ENCODE measurements around the gene TCF7L1. TPM values are rescaled to one million over a fixed set of nuclear protein-coding genes. Genes with fewer than 3 reads are reported as not detected.
"Not testable (repeated sequence)": the region's sequence is repeated elsewhere in the genome, so short reads cannot be mapped to it uniquely, and the experiment has no call there.

TCF7L1 gene
- total RNA-seq, 2 experiments from 2014 or later, result 0.07 TPM; not detected in 1

GRCh38 chr2:85319796-85320195 lies 186.6 kb downstream of the TCF7L1 start:
- Mint-ChIP-seq H3K27me3 (no peaks in the 10 kb centered on the region), H3K27ac (peak overlapping the region; percentile 80), H3K4me3 (peak overlapping the region; percentile 5), H3K36me3 (ENCODE audit: low read depth) (peaks cover 80% of the 10 kb centered on the region), H3K9me3 (ENCODE audit: low read depth) (no peaks in the 10 kb centered on the region), H3K4me1 (peaks cover 72% of the 10 kb centered on the region)
- intact Hi-C loops (cut with DNase I, micrococcal nuclease), result loop anchor here in 1 of 2 experiments (10.0 kb wide), 1 partner anchor 715 kb away; no protein-coding TSS in a partner anchor
- DNase-seq, result no peak
- no peak for ATAC-seq
- CTCF ChIA-PET, result interaction anchor here (0.6 to 3.3 kb wide), 7 partner anchors 9 to 432 kb away, joined by 3 to 34 read pairs (median 5); partner anchors contain the start of gene ELMOD3
- POLR2A ChIA-PET, result interaction anchor here (0.7 to 2.4 kb wide), 3 partner anchors 8 to 677 kb away, joined by 3 to 20 read pairs (median 7); partner anchors contain the start of genes ELMOD3, RETSAT and TGOLN2

GRCh38 chr2:85323351-85323987 lies 190.3 kb downstream of the TCF7L1 start:
- Mint-ChIP-seq H3K9me3 (ENCODE audit: low read depth) (no peaks in the 10 kb centered on the region), H3K36me3 (ENCODE audit: low read depth) (peaks cover 88% of the 10 kb centered on the region), H3K4me1 (peaks cover 66% of the 10 kb centered on the region), H3K27ac (peak overlapping the region; percentile 34), H3K4me3 (peak overlapping the region; percentile 86), H3K27me3 (no peaks in the 10 kb centered on the region)
- DNase-seq (no peak), ATAC-seq (no peak)
- ChIA-PET POLR2A (interaction anchor here (1.2 kb wide), 1 partner anchor 30 kb away, joined by 3 read pairs; no protein-coding TSS in a partner anchor), CTCF (interaction anchor here (0.5 to 0.9 kb wide), 3 partner anchors 29 to 314 kb away, joined by 3 read pairs; no protein-coding TSS in a partner anchor)
- intact Hi-C loops (cut with DNase I, micrococcal nuclease), result loop anchor here in 1 of 2 experiments (10.0 kb wide), 1 partner anchor 711 kb away; no protein-coding TSS in a partner anchor

DNA sequence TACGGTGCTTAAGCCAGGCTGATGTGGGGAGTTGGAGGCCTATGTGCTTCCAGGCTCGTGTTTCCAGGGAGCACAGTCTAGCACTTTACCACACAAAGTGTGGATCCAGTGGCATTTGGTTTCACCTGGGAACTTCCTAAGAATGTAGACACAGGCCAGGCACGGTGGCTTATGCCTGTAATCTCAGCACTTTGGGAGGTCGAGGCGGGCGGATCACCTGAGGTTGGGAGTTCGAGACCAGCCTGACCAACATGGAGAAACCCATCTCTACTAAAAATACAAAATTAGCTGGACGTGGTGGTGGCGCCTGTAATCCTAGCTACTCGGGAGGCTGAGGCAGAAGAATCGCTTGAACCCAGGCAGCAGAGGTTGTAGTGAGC lies 190.8 kb downstream of the TCF7L1 start:
- Mint-ChIP-seq H3K4me3 (peak overlapping the region; percentile 86), H3K36me3 (ENCODE audit: low read depth) (peaks cover 83% of the 10 kb centered on the region), H3K27ac (peak overlapping the region; percentile 34), H3K4me1 (peaks cover 63% of the 10 kb centered on the region)
- intact Hi-C loops (cut with DNase I, micrococcal nuclease), result loop anchor here in 1 of 2 experiments (10.0 kb wide), 1 partner anchor 711 kb away; no protein-coding TSS in a partner anchor
- DNase-seq; ATAC-seq; H3K27me3 Mint-ChIP-seq; H3K9me3 Mint-ChIP-seq (ENCODE audit: low read depth): not testable (repeated sequence)
- CTCF ChIA-PET, result interaction anchor here (0.5 to 0.9 kb wide), 3 partner anchors 28 to 313 kb away, joined by 3 read pairs; no protein-coding TSS in a partner anchor
- POLR2A ChIA-PET, result interaction anchor here (0.6 to 1.2 kb wide), 2 partner anchors 29 to 162 kb away, joined by 3 read pairs; no protein-coding TSS in a partner anchor

GRCh38 chr2:85324639-85325465 lies 191.7 kb downstream of the TCF7L1 start:
- peak overlapping the region; percentile 99 for H3K27ac Mint-ChIP-seq

DNA sequence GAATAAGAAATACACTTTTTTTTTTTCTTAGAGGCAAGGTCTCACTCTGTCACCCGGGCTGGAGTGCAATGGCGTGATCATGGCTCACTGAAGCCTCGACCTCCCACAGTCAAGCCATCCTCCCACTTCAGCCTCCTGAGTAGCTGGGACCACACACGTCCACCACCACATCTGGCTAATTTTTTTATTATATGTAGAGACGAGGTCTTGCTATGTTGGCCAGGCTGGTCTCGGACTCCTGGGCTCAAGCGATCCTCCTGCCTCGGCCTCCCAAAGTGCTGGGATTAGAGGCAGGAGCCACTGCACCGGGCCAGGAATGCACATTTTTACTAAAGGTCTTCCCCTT lies 192.2 kb downstream of the TCF7L1 start:
- peaks cover 54% of the 10 kb centered on the region for H3K4me1 Mint-ChIP-seq
- DNase-seq (no peak), ATAC-seq (no peak)
- intact Hi-C loops (cut with DNase I, micrococcal nuclease), result loop anchor here (1.0 to 10.0 kb wide), 7 partner anchors 15 to 1117 kb away; partner anchors contain the start of genes KDM3A (in 1 of the 2) and MAT2A (in 1 of the 2)
- peak overlapping the region; percentile 86 for H3K4me3 Mint-ChIP-seq
- POLR2A ChIA-PET, result no interaction called here
- peaks cover 74% of the 10 kb centered on the region for H3K36me3 Mint-ChIP-seq (ENCODE audit: low read depth)
- peak overlapping the region; percentile 99 for H3K27ac Mint-ChIP-seq
- H3K9me3 Mint-ChIP-seq (ENCODE audit: low read depth), result no peaks in the 10 kb centered on the region
- no peaks in the 10 kb centered on the region for H3K27me3 Mint-ChIP-seq
- CTCF ChIA-PET, result interaction anchor here (0.9 kb wide), 1 partner anchor 25 kb away, joined by 3 read pairs; no protein-coding TSS in a partner anchor

More at GRCh38 chr2:85324639-85325465, 191.7 kb downstream of the TCF7L1 start:
- Mint-ChIP-seq H3K27me3 (no peaks in the 10 kb centered on the region), H3K4me1 (peaks cover 60% of the 10 kb centered on the region), H3K9me3 (ENCODE audit: low read depth) (no peaks in the 10 kb centered on the region), H3K4me3 (peak overlapping the region; percentile 86), H3K36me3 (ENCODE audit: low read depth) (peaks cover 79% of the 10 kb centered on the region)
- no peak for DNase-seq
- ATAC-seq, result no peak
- POLR2A ChIA-PET, result interaction anchor here (0.6 to 0.7 kb wide), 2 partner anchors 161 to 216 kb away, joined by 3 read pairs; no protein-coding TSS in a partner anchor
- CTCF ChIA-PET, result interaction anchor here (0.9 kb wide), 1 partner anchor 24 kb away, joined by 3 read pairs; no protein-coding TSS in a partner anchor
- intact Hi-C loops (cut with DNase I, micrococcal nuclease), result loop anchor here (1.0 to 10.0 kb wide), 7 partner anchors 15 to 1117 kb away; partner anchors contain the start of genes KDM3A (in 1 of the 2) and MAT2A (in 1 of the 2)

- H3K36me3 Mint-ChIP-seq (ENCODE audit: low read depth), result peaks cover 64% of the 10 kb centered on the region
- DNase-seq (peak; percentile 67), ATAC-seq (peak; percentile 17)
- intact Hi-C loops (cut with DNase I, micrococcal nuclease), result loop anchor here (1.0 to 10.0 kb wide), 11 partner anchors 8 to 1116 kb away; partner anchors contain the start of genes ELMOD3 (in 1 of the 2), KCMF1 (in 1 of the 2), KDM3A (in 1 of the 2) and MAT2A (in 1 of the 2)
- CTCF ChIA-PET, result interaction anchor here (0.7 to 1.9 kb wide), 7 partner anchors 8 to 384 kb away, joined by 3 to 5 read pairs (median 5); no protein-coding TSS in a partner anchor
- peaks cover 51% of the 10 kb centered on the region for H3K4me1 Mint-ChIP-seq
- H3K4me3 Mint-ChIP-seq, result peak overlapping the region; percentile 86
- no peaks in the 10 kb centered on the region for H3K9me3 Mint-ChIP-seq (ENCODE audit: low read depth)
- H3K27me3 Mint-ChIP-seq, result no peaks in the 10 kb centered on the region
- POLR2A ChIA-PET, result interaction anchor here (0.8 to 2.4 kb wide), 7 partner anchors 8 to 1114 kb away, joined by 3 to 20 read pairs (median 5); partner anchors contain the start of genes ELMOD3, KDM3A, MAT2A and RETSAT
- H3K27ac Mint-ChIP-seq, result peak overlapping the region; percentile 99
Observed at GRCh38 chr2:85326406-85327159, 193.4 kb downstream of the TCF7L1 start.

- peak overlapping the region; percentile 99 for H3K27ac Mint-ChIP-seq
- peaks cover 44% of the 10 kb centered on the region for H3K4me1 Mint-ChIP-seq
- DNase-seq, result peak; percentile 75
- intact Hi-C loops (cut with DNase I, micrococcal nuclease), result loop anchor here (1.0 to 10.0 kb wide), 9 partner anchors 80 to 1115 kb away; partner anchors contain the start of genes KCMF1 (in 1 of the 2), KDM3A (in 1 of the 2), MAT2A (in 1 of the 2) and RNF181 (in 1 of the 2)
- H3K4me3 Mint-ChIP-seq, result peak overlapping the region; percentile 86
- peaks cover 57% of the 10 kb centered on the region for H3K36me3 Mint-ChIP-seq (ENCODE audit: low read depth)
- H3K9me3 Mint-ChIP-seq (ENCODE audit: low read depth), result no peaks in the 10 kb centered on the region
- ATAC-seq, result peak; percentile 36
- no peaks in the 10 kb centered on the region for H3K27me3 Mint-ChIP-seq
- ChIA-PET POLR2A (interaction anchor here (0.6 to 2.4 kb wide), 11 partner anchors 9 to 1113 kb away, joined by 3 to 20 read pairs (median 5); partner anchors contain the start of genes ELMOD3, KDM3A, MAT2A and RETSAT), CTCF (interaction anchor here (0.9 to 1.9 kb wide), 8 partner anchors 9 to 384 kb away, joined by 3 to 8 read pairs (median 5); partner anchors contain the start of gene MAT2A)
Observed at GRCh38 chr2:85327160-85327821, 194.1 kb downstream of the TCF7L1 start.

- intact Hi-C loops (cut with DNase I, micrococcal nuclease), result loop anchor here (1.0 to 10.0 kb wide), 15 partner anchors 26 to 1114 kb away; partner anchors contain the start of genes MAT2A (in 2 of the 2), ELMOD3 (in 1 of the 2), GGCX (in 1 of the 2) and IMMT (in 1 of the 2)
- ChIA-PET POLR2A (interaction anchor here (0.6 to 2.4 kb wide), 10 partner anchors 9 to 564 kb away, joined by 3 to 20 read pairs (median 4); partner anchors contain the start of genes ELMOD3, MAT2A and RETSAT), CTCF (interaction anchor here (1.2 to 1.9 kb wide), 3 partner anchors 10 to 224 kb away, joined by 4 to 8 read pairs (median 5); partner anchors contain the start of gene MAT2A)
- peaks cover 37% of the 10 kb centered on the region for H3K4me1 Mint-ChIP-seq
- no peaks in the 10 kb centered on the region for H3K9me3 Mint-ChIP-seq (ENCODE audit: low read depth)
- DNase-seq (peak; percentile 98), ATAC-seq (peak; percentile 91)
- H3K27ac Mint-ChIP-seq, result peak within 1 kb of the TSS; percentile 99
- peak within 1 kb of the TSS; percentile 86 for H3K4me3 Mint-ChIP-seq
- no peaks in the 10 kb centered on the region for H3K27me3 Mint-ChIP-seq
- H3K36me3 Mint-ChIP-seq (ENCODE audit: low read depth), result peaks cover 50% of the 10 kb centered on the region
Observed at GRCh38 chr2:85327822-85328617, 194.8 kb downstream of the TCF7L1 start, which contains the start of gene TGOLN2. TGOLN2 (minus strand) TSS chr2:85327989; CDS start chr2:85327962, 27 bp downstream.

Data from activated CD4-positive, alpha-beta T cell treated with anti-CD3 and anti-CD28 coated beads for 36 hours (primary cell).